Adipose tissue (tissue), 3 donors: ENCODE measurements around the gene PALMD. TPM values are rescaled to one million over a fixed set of nuclear protein-coding genes. Genes with fewer than 3 reads are reported as not detected.

Source experiments
- H3K27ac ChIP-seq: one replicate; pipeline ENCODE4 v1.5.1; 2013; ENCODE audit warnings: low read depth, low read length
- WGBS, 3 donors: extraction: QIAGEN DNeasy Blood & Tissue Kit; methylation state at CpG; one replicate each; pipeline ENCODE4 v1.1.7; 2013; 5-methylcytosine and 5-hydroxymethylcytosine counted together
- polyA plus RNA-seq, 3 donors: library from polyadenylated mRNA; stranded (reverse); fragments of 200-250 nt; gene quantifications; one replicate each; pipeline ENCODE4 v1.2.3, GENCODE V29; 2013
- donor health status: healthy with polysubstance abuse.
- donor health status: Bipolar disorder and iron deficiency.
- donor health status: healthy.

Gene PALMD
- polyA plus RNA-seq, 3 donors, result 9.8 to 121 (median 59.2) TPM

DNA sequence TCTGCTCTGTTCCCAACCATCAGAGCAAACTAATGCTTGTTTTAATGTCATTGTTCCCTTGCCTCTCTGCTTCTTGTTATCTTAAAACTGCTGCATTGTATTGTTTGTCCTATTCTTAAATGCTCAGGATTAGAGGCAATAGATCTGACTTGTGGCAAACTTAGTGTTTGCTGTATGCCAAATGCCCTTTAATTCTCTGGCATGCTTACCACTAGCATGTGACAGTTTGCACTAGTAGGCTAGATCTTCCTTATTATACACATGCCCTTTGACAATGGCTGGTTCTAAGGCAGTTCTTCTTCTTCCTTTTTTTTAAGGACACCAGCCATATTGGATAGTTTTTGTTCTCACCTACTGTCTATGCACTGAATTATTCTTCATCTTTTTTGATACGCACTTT, 30.1 kb downstream of the PALMD start:
- 93 to 100% (median 99%) methylated on average over 1 of the region's 1 CpG for WGBS, 3 donors
- no peak overlapping the region for H3K27ac ChIP-seq

DNA sequence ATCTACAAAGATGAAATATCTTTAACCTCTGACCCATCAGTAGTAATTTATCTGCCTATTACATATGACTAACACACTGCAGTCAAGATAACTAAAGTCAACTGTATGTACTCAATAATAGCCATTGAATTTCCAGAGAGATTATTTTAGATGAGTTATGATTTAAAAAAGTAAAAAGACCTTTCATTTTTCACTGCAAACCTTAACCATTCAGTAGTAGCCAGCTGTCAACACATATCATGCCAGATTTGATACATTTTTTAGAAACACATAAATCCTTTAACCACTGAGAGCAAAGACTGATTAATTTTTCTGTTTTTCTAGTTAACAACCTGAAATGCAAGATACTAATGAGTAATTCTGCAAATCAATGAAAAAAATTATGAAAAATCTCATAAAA, 31.0 kb downstream of the PALMD start:
- no peak overlapping the region for H3K27ac ChIP-seq

DNA sequence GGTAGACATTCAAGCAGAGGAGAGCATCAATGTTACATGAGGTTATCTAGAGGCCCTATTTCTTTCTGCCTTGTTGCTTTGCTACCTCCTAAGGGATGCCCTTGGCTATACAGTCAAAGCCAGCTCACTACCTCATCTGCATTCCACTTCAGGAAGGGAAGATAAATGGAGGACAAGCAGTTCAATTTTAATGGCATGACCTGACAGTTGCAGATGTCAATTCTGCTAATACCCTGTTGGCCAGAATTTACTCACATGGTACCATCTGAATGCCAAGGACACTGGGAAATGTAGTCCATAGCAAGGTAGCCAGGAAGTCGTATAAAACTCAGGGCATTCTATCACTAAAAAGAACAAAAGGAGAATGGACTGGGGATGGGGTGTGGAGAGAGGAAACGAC, 31.5 kb downstream of the PALMD start:
- no peak overlapping the region for H3K27ac ChIP-seq
- WGBS, 3 donors, result 75 to 91% (median 84%) methylated on average over 2 of the region's 2 CpGs

DNA sequence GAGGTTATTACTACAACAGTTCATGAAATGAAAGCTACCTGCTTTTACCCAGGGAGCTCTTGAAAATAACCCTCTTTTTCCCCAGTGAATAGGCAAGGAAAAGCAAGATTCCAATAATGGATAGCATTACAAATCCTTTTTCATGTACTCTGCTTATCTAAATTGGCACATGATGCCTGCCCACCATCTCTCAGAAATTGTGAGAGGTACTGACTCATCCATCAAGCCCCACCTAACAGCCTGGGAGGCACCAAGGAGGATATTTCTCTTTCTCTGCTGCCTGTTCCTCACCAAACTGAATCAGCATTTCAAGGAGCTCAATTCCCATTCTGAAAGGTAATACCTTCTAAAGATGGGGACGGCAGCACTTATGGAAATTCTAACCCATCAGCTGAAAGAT, 34.4 kb downstream of the PALMD start:
- no peak overlapping the region for H3K27ac ChIP-seq
- 71 to 86% (median 82%) methylated on average over 1 of the region's 1 CpG for WGBS, 3 donors

DNA sequence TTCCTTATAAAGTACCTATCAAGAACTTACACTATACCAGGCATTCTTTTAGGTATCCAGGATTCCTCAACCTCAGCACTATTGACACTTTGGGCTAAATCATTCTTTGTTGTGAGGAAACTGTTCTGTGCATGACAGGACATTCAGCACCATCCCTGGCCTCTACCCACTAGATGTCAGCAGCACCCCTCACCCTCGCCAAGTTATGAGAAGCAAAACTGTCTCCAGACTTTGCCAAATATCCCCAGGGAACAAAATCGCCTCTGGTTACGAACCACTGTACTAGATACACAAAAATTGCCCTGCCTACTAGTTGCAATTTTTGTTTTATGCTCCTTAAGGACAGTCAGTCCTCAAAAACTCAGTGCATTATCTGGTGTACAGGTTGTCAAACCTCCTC, 35.7 kb downstream of the PALMD start:
- no peak overlapping the region for H3K27ac ChIP-seq
- WGBS, 3 donors, result 69 to 74% (median 69%) methylated on average over 3 of the region's 3 CpGs

DNA sequence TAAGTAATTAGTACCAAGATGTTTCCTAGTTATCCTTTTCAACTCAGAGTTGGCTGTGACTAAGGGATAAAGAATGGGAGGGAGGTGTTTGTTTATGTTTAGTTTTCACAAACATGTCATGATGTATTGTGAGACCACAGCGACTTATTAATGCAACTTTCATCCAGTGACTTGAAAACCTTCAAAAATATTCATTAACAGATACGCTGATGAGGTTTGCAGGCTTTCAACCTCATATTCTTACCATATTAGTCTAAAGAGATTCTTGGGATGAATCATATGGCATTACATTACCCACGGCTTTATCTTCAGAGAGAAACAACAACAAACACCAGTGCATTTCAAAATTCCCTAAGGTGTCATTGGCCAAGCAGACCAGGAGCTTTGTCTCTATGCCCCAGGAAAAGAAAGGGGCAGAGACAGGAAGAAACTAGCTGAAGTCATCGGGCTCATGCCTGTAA, 36.4 kb downstream of the PALMD start:
- WGBS, 3 donors, result 72 to 73% (median 73%) methylated on average over 4 of the region's 4 CpGs
- no peak overlapping the region for H3K27ac ChIP-seq

DNA sequence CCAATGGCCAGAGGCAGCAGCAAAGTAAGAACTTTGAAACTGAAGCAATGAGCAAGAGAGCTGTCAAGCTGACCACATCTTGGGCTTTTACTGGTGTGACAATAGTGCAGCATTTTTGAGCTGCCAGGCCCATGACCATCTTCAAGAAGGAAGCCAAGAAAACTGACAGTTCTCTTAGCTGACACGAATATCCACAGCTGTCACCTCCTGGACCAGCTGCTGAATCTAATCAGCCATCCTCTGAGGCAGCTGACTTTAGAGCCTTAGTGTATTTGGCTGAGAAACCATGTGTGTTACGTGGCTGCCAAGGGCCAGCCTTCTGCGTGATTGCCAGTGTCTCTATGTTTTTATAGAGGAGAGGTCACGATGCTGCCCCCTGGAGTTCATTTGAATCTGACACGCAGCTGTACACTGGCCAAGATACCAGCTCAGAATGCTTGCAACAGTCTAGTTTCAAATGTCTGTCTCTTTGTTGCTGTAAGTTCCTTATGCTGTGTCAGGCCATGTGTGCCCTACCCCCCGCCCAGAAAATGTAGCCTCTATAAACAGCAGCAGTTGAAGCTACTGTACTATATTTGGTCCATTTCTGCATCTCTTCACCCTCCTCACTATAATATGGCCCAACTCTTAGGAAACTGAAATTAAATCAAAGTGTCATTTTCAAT, 39.7 kb downstream of the PALMD start:
- 19 to 35% (median 29%) methylated on average over 6 of the region's 6 CpGs for WGBS, 3 donors
- no peak overlapping the region for H3K27ac ChIP-seq

DNA sequence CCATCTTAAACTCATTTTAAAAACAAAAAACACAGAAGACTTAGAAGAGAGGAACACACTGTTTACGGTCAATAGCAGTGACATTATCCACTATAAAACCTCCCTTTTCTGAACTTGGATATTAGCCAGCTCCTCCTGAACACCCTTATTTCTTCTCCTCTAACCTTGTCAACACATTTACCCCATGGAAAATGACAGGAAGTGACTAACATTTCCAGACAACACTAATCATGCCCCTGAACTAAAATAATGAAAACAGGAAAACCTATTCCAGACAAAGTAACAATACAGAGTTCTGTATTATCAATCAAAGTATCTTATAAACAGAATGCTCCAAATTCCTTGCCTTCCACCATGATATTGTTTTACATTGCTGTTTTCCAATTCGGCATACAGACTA, 45.3 kb downstream of the PALMD start:
- H3K27ac ChIP-seq, result no peak overlapping the region
- WGBS, 3 donors, result 69 to 85% (median 74%) methylated on average over 2 of the region's 2 CpGs

DNA sequence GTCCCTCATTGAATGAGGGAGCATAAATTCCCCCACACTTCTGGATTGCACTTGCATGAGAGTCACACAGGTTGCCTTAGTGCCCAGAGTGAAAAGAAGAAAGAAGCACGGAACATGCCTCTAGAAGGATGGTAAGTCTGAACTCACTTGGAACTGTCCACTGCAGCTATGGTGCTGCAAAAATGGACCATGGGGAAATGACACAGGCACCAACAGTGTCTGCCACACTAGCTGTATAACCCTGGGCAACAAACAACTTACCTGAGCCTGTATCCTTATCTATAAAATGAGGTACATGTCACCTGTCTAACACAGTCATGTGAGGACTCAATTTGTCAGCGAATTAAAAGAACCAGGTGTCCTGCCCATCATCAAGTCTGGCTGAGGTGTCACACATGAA, 50.7 kb downstream of the PALMD start:
- H3K27ac ChIP-seq, result no peak overlapping the region
- WGBS, 3 donors, result 61 to 96% (median 92%) methylated on average over 2 of the region's 2 CpGs

DNA sequence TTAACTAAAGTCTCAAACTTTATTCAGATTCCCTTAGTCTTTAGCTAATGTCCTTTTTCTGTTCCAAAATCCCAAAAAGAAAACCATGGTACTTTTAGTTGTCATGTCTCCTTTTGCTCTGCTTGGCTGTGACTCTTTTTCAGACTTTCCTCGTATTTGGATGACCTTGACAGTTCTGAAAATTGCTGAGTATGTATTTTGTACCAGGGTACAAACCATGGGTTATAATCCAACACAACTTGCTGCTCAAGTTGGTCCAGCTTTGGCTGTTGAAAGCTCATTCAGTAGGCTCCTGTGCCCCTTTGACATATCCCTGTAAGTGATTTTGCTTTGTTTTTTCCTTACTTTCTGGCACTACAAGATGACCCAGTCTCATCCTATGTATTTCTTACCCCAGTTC, 51.7 kb downstream of the PALMD start:
- WGBS, 3 donors, result 19 to 73% (median 52%) methylated on average over 1 of the region's 1 CpG
- H3K27ac ChIP-seq, result no peak overlapping the region

DNA sequence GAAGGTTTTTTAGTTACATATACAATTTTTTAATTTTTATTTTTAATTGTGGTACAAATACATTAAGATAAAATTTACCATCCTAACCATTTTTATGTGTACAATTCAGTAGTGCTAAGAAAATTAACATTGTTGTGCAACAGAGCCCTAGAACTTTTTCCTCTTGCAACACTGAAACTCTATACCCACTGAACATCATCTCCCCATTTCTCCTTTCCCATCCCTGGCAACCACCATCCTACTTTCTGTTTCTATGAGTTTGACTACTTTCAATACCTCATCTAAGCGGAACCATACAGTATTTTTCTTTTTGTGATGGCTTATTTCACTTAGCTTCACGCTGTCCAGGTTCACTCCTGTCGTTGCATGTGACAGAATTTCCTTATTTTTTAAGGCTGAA, 54.1 kb downstream of the PALMD start:
- WGBS, 3 donors, result 89 to 93% (median 90%) methylated on average over 3 of the region's 3 CpGs
- no peak overlapping the region for H3K27ac ChIP-seq

DNA sequence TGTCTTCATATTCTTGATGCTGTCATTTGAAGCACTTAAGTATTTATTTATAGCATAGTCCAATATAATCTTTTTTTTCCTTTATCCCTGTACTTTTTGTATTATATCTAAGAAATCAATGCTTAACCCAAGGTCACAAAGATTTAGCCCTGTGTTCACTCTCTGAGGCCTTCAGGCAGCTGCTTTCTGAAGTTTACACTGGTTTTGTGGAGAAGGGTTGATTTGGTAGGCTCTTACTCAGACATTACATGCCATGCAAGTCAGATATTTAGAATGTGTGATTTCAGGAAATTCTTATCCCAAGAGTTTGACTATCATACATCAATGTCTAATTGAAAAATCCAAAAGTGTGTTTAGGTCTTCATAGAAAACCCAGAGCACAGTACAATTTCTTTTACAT, 56.3 kb downstream of the PALMD start:
- H3K27ac ChIP-seq, result no peak overlapping the region

DNA sequence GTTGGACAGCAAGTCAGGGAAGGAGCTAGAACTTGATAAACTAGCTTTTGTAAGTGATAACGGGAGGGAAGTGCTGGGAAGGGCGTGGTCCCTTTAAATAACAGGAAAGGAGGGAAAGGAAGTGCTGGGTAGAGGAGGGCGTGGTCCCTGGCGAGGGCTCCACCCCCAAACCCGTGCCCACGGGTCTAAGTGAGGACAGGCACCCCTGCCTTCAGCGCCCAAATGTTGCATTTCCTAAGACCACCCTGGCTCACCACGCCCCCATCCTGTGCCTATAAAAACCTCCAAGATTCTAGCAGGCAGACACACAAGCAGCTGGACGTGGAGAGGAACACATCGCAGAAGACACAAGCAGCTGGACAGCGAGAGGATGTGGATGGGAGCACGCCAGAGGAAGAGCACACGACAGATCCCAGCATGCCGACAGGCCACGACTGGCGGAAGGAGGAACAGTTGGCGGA, 58.5 kb downstream of the PALMD start:
- WGBS, 3 donors, result 72 to 83% (median 76%) methylated on average over 17 of the region's 17 CpGs
- H3K27ac ChIP-seq, result no peak overlapping the region

DNA sequence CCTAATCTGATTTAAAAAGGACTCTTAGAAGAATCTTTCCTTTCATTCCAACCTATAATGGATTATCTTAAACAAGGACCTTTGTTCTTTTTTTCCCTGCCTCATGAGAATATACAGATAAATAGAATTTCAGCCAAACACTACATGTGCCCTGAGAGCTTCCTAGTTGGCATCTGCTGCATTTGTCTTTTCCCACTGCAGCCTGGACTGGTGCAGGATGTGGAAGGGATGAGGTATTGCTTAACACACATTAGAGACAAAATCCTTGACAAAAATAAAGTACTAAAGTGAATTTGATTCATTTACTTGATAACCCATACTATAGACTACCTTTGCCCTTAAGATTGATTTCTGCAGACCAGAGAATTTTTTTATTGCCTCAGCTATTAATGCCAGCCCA, 59.5 kb downstream of the PALMD start:
- no peak overlapping the region for H3K27ac ChIP-seq

DNA sequence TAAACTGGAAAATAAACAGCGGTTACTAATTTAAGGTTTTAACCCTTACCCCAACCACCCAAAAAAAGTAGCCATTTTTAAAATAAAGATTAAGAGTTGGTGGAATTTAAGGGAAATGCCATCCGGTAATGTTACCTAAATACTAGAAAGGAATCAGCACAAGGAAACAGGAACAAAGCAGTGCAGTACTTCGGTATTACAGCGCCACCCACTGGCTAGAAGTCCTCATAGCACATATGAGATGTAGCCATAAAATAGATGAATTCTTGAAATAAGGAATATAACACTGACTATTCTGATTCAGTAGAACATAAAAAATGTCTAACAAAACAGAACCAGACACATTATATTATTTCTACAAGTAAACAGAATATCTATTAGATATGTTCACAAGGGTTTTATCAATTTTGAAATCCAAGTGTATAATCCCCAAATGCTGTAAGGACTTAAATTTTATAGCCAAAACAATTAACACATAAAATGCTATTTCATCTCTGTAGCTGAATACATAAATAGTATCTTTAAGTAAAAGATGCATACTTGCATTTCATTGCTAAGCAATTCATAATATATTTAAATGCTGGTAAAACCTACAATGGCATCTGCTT, 61.7 kb downstream of the PALMD start:
- 18 to 26% (median 19%) methylated on average over 4 of the region's 4 CpGs for WGBS, 3 donors

DNA sequence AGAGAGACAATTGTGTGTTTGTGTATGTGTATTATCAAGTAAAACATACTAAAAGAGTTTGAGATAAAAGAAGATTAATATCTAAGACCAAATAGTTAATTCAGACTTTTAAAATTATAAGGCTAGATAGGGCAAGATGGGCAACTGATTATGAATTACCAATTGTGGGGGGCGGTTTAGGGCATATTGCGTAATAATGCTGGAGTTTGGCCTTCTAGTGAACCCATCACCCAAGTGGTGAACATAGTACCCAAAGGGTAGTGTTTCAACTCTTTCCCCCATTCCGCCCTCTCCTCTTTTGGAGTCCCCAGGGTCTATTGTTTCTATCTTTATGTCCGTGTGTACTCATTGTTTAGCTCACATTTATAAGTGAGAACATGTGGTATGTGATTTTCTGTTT, 65.1 kb downstream of the PALMD start:
- 92 to 93% (median 92%) methylated on average over 4 of the region's 4 CpGs for WGBS, 3 donors
- no peak overlapping the region for H3K27ac ChIP-seq

More for the DNA sequence above, 61.7 kb downstream of the PALMD start:
- no peak overlapping the region for H3K27ac ChIP-seq

DNA sequence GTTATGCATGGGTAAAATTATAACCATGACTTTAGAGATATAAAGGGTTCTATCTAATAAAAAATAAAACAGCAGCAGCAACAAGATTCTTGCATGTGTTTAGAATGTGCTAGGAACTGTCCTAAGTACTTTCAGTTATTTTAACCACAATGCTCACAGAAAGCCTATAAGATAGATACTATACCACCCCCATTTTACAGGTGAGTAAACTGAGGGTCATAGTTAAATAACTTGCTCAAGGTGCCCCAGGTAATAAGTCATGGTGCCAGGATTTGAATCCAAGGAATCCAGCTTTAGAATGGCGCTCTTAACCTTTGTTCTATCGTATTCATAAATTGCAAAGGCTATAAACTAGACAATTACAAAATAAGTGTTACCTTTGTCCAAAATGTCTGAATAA, 67.1 kb downstream of the PALMD start:
- 96 to 99% (median 98%) methylated on average over 2 of the region's 2 CpGs for WGBS, 3 donors

DNA sequence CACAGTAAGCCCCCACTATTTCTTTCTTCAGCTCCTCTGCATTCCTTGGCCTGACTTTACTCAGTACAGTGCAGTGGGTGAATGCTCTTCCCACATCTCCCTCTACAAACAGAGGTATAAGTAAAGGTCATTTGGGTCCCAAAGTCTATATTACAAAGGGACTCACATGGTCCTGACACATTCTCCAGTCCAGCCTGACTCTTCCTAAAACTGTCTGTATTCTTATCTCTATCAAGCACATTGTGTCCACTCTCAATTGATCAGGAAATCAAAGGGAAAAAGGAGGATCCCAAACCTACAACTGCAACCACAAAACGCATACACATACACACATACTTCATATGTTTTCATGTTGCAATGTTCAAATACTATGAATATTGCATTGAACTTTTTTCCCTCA, 71.1 kb downstream of the PALMD start:
- H3K27ac ChIP-seq, result no peak overlapping the region
- 93 to 100% (median 95%) methylated on average over 1 of the region's 1 CpG for WGBS, 3 donors

More for the DNA sequence above, 67.1 kb downstream of the PALMD start:
- no peak overlapping the region for H3K27ac ChIP-seq

DNA sequence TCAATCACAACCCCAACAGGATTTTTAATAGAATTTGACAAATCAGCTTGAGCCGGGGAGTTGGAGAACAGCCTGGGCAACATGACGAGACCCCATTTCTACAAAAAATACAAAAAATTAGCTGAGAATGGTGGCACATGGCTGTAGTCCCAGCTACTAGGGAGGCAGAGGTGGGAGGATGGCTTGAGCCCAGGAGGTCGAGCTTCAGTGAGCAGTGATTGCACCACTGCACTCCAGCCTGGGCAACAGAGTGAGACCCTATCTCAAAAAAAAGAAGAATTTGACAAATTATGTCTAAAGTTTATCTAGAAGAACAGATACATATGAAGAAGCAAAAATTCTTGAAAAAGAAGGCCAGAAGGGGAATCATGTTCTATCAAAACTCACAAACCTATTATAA, 77.3 kb downstream of the PALMD start:
- H3K27ac ChIP-seq, result no peak overlapping the region
- WGBS, 3 donors, result 94 to 97% (median 95%) methylated on average over 3 of the region's 3 CpGs

DNA sequence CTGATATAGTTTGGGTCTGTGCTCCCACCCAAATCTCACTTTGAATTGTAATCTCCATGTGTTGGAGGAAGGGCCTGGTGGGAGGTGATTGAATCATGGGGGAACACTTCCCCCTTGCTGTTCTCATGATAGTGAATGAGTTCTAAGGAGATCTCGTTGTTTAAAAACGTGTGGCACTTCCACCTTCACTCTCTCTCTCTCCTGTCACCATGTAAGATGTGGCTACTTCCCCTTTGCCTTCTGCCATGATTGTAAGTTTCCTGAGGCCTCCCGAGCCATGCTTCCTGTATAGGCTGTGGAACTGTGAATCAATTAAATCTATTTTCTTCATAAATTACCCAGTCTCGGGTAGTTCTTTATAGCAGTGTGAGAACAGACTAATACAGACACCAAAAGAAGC, 80.1 kb downstream of the PALMD start:
- WGBS, 3 donors, result 45 to 65% (median 47%) methylated on average over 4 of the region's 4 CpGs
- H3K27ac ChIP-seq, result no peak overlapping the region
